ENCODE results near the gene MUC2.

DNA sequence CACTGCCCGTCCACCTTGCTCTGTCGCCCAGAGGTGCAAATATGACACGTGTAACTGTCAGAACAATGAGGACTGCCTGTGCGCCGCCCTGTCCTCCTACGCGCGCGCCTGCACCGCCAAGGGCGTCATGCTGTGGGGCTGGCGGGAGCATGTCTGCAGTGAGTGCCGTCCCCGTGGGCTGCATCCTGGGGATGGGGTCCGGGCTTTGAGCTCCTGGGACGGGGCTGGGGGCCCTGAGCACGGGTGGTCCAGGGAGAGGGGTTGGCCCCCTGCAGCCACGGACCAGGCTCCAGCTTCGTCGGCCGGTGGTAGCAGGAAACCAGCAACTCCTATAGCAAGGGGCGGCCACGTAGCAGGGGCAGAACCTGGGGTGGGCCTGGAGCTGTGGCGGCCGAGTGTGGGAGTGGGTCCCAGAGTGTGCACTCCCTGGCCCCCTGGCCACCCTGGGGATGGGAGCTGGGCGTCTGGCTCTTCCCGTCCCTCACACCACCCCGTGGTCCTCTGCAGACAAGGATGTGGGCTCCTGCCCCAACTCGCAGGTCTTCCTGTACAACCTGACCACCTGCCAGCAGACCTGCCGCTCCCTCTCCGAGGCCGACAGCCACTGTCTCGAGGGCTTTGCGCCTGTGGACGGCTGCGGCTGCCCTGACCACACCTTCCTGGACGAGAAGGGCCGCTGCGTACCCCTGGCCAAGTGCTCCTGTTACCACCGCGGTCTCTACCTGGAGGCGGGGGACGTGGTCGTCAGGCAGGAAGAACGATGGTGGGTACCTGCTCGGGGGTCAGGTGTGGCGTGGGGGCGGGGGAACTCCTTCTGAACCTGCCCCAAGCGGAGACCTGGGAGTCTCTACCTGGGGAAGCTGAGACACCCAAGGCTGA lies 10.1 kb downstream of the MUC2 start:
- TF ChIP-seq, protein P1, sequence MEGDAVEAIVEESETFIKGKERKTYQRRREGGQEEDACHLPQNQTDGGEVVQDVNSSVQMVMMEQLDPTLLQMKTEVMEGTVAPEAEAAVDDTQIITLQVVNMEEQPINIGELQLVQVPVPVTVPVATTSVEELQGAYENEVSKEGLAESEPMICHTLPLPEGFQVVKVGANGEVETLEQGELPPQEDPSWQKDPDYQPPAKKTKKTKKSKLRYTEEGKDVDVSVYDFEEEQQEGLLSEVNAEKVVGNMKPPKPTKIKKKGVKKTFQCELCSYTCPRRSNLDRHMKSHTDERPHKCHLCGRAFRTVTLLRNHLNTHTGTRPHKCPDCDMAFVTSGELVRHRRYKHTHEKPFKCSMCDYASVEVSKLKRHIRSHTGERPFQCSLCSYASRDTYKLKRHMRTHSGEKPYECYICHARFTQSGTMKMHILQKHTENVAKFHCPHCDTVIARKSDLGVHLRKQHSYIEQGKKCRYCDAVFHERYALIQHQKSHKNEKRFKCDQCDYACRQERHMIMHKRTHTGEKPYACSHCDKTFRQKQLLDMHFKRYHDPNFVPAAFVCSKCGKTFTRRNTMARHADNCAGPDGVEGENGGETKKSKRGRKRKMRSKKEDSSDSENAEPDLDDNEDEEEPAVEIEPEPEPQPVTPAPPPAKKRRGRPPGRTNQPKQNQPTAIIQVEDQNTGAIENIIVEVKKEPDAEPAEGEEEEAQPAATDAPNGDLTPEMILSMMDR (IDR thresholded peaks at IDR 0.05): no peak
- TF ChIP-seq POLR2A (IDR thresholded peaks at IDR 0.05): no peak
